Tibial nerve (tissue), 4 donors: Measurements from ENCODE around the gene PRKAR1B. TPM values are rescaled to one million over a fixed set of nuclear protein-coding genes. Genes with fewer than 3 reads are reported as not detected.

ENCODE experiments used
- DNase-seq, 2 donors: peaks; one replicate each; pipeline ENCODE4 v3.0.0-alpha.2; 2019; ENCODE audit warnings: low spot score in 2 of 2
- H3K27ac ChIP-seq, 4 donors: fragments of 200-600 bp; sonication (generic) in 3 of 4; one replicate each; pipeline ENCODE4 v1.5.1; 2017 to 2019; ENCODE audit warnings: mild to moderate bottlenecking in 1 of 4
- H3K27me3 ChIP-seq, 2 donors: fragments of 200-600 bp; sonication (generic) in 1 of 2; one replicate each; pipeline versions ENCODE4 v1.5.1 to v1.6.0; 2017 to 2019
- H3K36me3 ChIP-seq, 3 donors: fragments of 200-600 bp; sonication (generic); one replicate each; pipeline ENCODE4 v1.5.1; 2018 to 2019
- H3K4me1 ChIP-seq, 4 donors: fragments of 200-600 bp; sonication (generic) in 3 of 4; one replicate each; pipeline ENCODE4 v1.5.1; 2017 to 2019
- H3K4me3 ChIP-seq, 4 donors: fragments of 200-600 bp; sonication (generic) in 3 of 4; one replicate each; pipeline ENCODE4 v1.5.1; 2017 to 2019; ENCODE audit warnings: mild to moderate bottlenecking in 1 of 4, moderate library complexity in 1 of 4
- H3K9me3 ChIP-seq, 4 donors: fragments of 200-600 bp; sonication (generic) in 3 of 4; one replicate each; pipeline ENCODE4 v1.5.1; 2017 to 2019
- EP300 ChIP-seq, 2 donors: sonication (generic); formaldehyde crosslinking; IDR thresholded peaks; one replicate each; pipeline ENCODE4 v1.6.1; 2017; ENCODE audit warnings: antibody characterized with exemption in 2 of 2, mild to moderate bottlenecking in 1 of 2
- POLR2A ChIP-seq, 2 donors: fragments of 450-650 bp; IDR thresholded peaks; one replicate each; pipeline ENCODE4 v1.6.1; 2017; ENCODE audit warnings: antibody characterized with exemption in 2 of 2, mild to moderate bottlenecking in 2 of 2, moderate library complexity in 2 of 2
- WGBS, 2 donors: methylation state at CpG; one replicate each; pipeline ENCODE4 v1.1.5; 2018; 5-methylcytosine and 5-hydroxymethylcytosine counted together
- total RNA-seq, 4 donors: library from RNA; depleted of rRNA; stranded (reverse); fragments of >200 nt; gene quantifications; one replicate each; pipeline ENCODE4 v1.1.0, GENCODE V29; 2016
- TF ChIP-seq, protein P1 (sequence below), 5 experiments: fragments of 200-600 bp in 3 of 5; fragments of 450-650 bp in 2 of 5; sonication (generic) in 3 of 5; IDR thresholded peaks; one replicate each; pipeline ENCODE4 v1.5.1; 2016 to 2019; ENCODE audit warnings: antibody characterized with exemption in 5 of 5, mild to moderate bottlenecking in 3 of 5, moderate library complexity in 2 of 5

Gene PRKAR1B
- total RNA-seq, 4 donors from 2014 or later: 2.7 to 12.3 (median 4.8) TPM

DNA sequence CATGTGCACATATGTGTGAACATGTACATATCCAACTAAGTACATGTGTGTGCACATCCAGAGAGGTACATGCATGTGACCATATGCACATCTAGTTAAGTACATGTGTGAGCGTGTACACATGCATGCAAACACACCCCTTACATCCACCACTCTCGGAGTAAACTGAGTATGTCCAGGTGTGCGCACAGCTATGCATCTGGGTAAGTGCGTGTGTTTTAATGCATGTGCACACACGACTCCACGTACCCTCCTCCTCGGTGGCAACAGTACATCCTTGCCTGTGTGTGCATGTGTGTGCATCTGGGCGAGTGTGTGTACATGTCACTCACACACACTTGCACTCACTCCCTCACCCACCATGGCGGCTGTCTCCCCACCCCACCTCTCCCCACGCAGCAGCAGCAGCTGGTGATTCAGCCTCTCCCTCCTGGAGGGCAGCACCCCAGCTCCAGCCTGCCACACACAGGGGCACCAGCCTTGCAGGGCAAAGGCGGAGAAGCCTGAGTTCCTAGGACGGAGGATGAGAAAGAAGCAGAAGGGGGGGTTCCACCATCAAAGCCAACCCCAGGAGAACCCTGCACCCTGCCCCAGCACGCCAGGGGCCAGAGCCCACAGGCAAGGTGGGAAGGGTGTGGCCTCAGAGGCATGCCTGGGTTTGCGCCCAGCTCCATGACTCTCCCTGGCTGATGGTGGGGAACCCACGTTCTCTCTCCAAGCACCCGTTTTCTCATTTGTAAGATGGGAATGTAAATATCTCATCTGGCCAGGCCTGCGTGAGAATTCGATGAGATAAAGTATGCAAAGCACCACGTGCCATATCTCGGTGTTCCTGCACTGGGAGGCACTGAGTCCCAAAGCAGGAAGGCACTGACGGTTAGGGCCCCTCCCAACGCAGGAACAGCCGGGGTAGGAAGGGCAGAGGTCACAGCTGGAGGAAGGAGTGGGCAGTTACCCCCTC is 28.3 kb downstream of the PRKAR1B start:
- TF ChIP-seq POLR2A (IDR thresholded peaks at IDR 0.05) (no peak), EP300 (IDR thresholded peaks at IDR 0.05) (no peak)
- TF ChIP-seq, protein P1, sequence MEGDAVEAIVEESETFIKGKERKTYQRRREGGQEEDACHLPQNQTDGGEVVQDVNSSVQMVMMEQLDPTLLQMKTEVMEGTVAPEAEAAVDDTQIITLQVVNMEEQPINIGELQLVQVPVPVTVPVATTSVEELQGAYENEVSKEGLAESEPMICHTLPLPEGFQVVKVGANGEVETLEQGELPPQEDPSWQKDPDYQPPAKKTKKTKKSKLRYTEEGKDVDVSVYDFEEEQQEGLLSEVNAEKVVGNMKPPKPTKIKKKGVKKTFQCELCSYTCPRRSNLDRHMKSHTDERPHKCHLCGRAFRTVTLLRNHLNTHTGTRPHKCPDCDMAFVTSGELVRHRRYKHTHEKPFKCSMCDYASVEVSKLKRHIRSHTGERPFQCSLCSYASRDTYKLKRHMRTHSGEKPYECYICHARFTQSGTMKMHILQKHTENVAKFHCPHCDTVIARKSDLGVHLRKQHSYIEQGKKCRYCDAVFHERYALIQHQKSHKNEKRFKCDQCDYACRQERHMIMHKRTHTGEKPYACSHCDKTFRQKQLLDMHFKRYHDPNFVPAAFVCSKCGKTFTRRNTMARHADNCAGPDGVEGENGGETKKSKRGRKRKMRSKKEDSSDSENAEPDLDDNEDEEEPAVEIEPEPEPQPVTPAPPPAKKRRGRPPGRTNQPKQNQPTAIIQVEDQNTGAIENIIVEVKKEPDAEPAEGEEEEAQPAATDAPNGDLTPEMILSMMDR (IDR thresholded peaks at IDR 0.05): no peak
- no peak for DNase-seq
- H3K27ac ChIP-seq: no peak overlapping the region
- no peaks in the 10 kb centered on the region for H3K4me1 ChIP-seq
- H3K36me3 ChIP-seq: no peaks in the 10 kb centered on the region
- no peak overlapping the region for H3K4me3 ChIP-seq
- H3K9me3 ChIP-seq: peaks cover 0 to 21% (median 0%) of the 10 kb centered on the region in 4 donors
- 68 to 76% methylated on average over 23 of the region's 23 CpGs for WGBS, 2 donors
- no peaks in the 10 kb centered on the region for H3K27me3 ChIP-seq

- no peak for TF ChIP-seq EP300 (IDR thresholded peaks at IDR 0.05)
- TF ChIP-seq POLR2A (IDR thresholded peaks at IDR 0.05): no peak
- TF ChIP-seq, protein P1 (IDR thresholded peaks at IDR 0.05): no peak
- DNase-seq: no peak
- no peaks in the 10 kb centered on the region for H3K4me1 ChIP-seq
- no peaks in the 10 kb centered on the region for H3K36me3 ChIP-seq
- no peak overlapping the region for H3K4me3 ChIP-seq
- peak overlapping the region in 2 of 4 donors; percentile 12 to 26 for H3K27ac ChIP-seq
- H3K27me3 ChIP-seq: no peaks in the 10 kb centered on the region
- WGBS, 2 donors: 53 to 57% methylated on average over 24 to 29 of the region's 29 CpGs
- peaks cover 0 to 8% (median 0%) of the 10 kb centered on the region in 4 donors for H3K9me3 ChIP-seq
Measured at GRCh38 chr7:696812-697551, 30.1 kb downstream of the PRKAR1B start.

DNA sequence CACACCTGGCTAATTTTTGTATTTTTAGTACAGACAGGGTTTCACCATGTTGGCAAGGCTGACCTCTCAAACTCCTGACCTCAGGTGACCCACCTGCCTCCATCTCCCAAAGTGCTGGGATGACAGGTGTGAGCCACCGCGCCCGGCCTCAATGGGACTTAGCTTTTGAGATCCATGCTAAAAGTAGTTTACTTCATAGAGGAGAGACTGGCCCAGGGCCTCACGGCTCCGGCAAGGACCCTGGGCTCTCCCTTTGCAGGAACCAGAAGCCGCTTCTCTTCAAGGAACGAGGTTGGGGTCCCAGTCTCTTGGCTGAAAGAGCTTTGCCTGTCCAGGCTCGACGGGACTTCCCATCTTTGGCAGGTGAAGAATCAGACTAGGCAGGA is 30.7 kb downstream of the PRKAR1B start:
- Histone ChIP-seq H3K9me3 (peaks cover 0 to 8% (median 0%) of the 10 kb centered on the region in 4 donors), H3K4me1 (no peaks in the 10 kb centered on the region), H3K27ac (no peak overlapping the region), H3K4me3 (no peak overlapping the region), H3K27me3 (no peaks in the 10 kb centered on the region), H3K36me3 (no peaks in the 10 kb centered on the region)
- TF ChIP-seq, protein P1 (IDR thresholded peaks at IDR 0.05): no peak
- TF ChIP-seq POLR2A (IDR thresholded peaks at IDR 0.05): no peak
- no peak for TF ChIP-seq EP300 (IDR thresholded peaks at IDR 0.05)
- WGBS, 2 donors: 83 to 85% methylated on average over 9 of the region's 9 CpGs
- no peak for DNase-seq

GRCh38 chr7:693280-693679 is 33.8 kb downstream of the PRKAR1B start:
- peaks cover 0 to 17% (median 0%) of the 10 kb centered on the region in 3 donors for H3K36me3 ChIP-seq
- no peaks in the 10 kb centered on the region for H3K4me1 ChIP-seq
- no peak overlapping the region for H3K27ac ChIP-seq
- H3K4me3 ChIP-seq: no peak overlapping the region
- H3K27me3 ChIP-seq: no peaks in the 10 kb centered on the region
- no peak for DNase-seq
- TF ChIP-seq, protein P1 (IDR thresholded peaks at IDR 0.05): no peak
- TF ChIP-seq POLR2A (IDR thresholded peaks at IDR 0.05): no peak
- no peak for TF ChIP-seq EP300 (IDR thresholded peaks at IDR 0.05)
- WGBS, 2 donors: 94 to 97% methylated on average over 22 of the region's 22 CpGs
- peaks cover 0 to 34% (median 4%) of the 10 kb centered on the region in 4 donors for H3K9me3 ChIP-seq
